Small intestine (tissue), 7 donors: Measurements from ENCODE around the gene DNAJC5. TPM values are rescaled to one million over a fixed set of nuclear protein-coding genes. Genes with fewer than 3 reads are reported as not detected.
A peak's percentile ranks its signal among the peaks of the same experiment; 100 is the strongest.
"Not testable (repeated sequence)": the region's sequence is repeated elsewhere in the genome, so short reads cannot be mapped to it uniquely, and the experiment has no call there.

Experiments used
- DNase-seq, 2 donors: peaks; one replicate each; pipeline versions ENCODE4 v3.0.0 to v3.0.0-alpha.2; 2013
- FAIRE-seq: peaks from 2 replicates; lab custom pipeline; 2012; peaks lifted over from hg19 to GRCh38; lab: Jason Lieb, UNC
- H3K27ac ChIP-seq, 3 donors: one replicate each; pipeline ENCODE4 v1.5.1; 2013; ENCODE audit warnings: low read length in 2 of 3, mild to moderate bottlenecking in 2 of 3, control low read depth in 1 of 3, inconsistent platforms in 1 of 3, low read depth in 1 of 3, moderate library complexity in 1 of 3
- H3K27me3 ChIP-seq, 3 donors: one replicate each; pipeline ENCODE4 v1.6.1; 2013; ENCODE audit warnings: low read length in 3 of 3, inconsistent platforms in 1 of 3; ENCODE audit not compliant: control insufficient read depth in 3 of 3, insufficient read depth in 3 of 3
- H3K36me3 ChIP-seq, 3 donors: one replicate each; pipeline ENCODE4 v1.6.1; 2013; ENCODE audit warnings: low read length in 3 of 3, inconsistent platforms in 1 of 3, low read depth in 1 of 3, mild to moderate bottlenecking in 1 of 3, moderate library complexity in 1 of 3; ENCODE audit not compliant: control insufficient read depth in 3 of 3, insufficient read depth in 2 of 3
- H3K4me1 ChIP-seq, 3 donors: one replicate each; pipeline ENCODE4 v1.6.1; 2013; ENCODE audit warnings: low read length in 2 of 3, inconsistent platforms in 1 of 3, low read depth in 1 of 3, mild to moderate bottlenecking in 1 of 3, moderate library complexity in 1 of 3; ENCODE audit not compliant: control insufficient read depth in 3 of 3, insufficient read depth in 2 of 3
- H3K4me3 ChIP-seq, 3 donors: one replicate each; pipeline ENCODE4 v1.5.1; 2013; ENCODE audit warnings: low read length in 3 of 3, control low read depth in 1 of 3, inconsistent platforms in 1 of 3, low read depth in 1 of 3, mild to moderate bottlenecking in 1 of 3, moderate library complexity in 1 of 3
- H3K9me3 ChIP-seq, 2 donors: one replicate each; pipeline ENCODE4 v1.6.1; 2013; ENCODE audit warnings: low read depth in 1 of 2, low read length in 1 of 2; ENCODE audit not compliant: control insufficient read depth in 2 of 2, insufficient read depth in 1 of 2
- WGBS, 3 donors: extraction: QIAGEN DNeasy Blood & Tissue Kit; methylation state at CpG; one replicate each; pipeline ENCODE4 v1.1.7; 2013; 5-methylcytosine and 5-hydroxymethylcytosine counted together
- polyA plus RNA-seq, 4 donors: library from polyadenylated mRNA; stranded (reverse) in 3 of 4; unstranded in 1 of 4; fragments of 200-250 nt in 3 of 4; fragments of 120-200 nt in 1 of 4; gene quantifications; one replicate each; pipeline versions ENCODE4 v1.2.1 to v1.2.3, GENCODE V29; 2013
- donor health status: healthy with polysubstance abuse.
- donor health status: control.
- donor health status: control.
- donor health status: Bipolar disorder and iron deficiency.
- donor health status: healthy.

Gene DNAJC5
- polyA plus RNA-seq, 4 donors: 20.6 to 52.3 (median 40.3) TPM

DNA sequence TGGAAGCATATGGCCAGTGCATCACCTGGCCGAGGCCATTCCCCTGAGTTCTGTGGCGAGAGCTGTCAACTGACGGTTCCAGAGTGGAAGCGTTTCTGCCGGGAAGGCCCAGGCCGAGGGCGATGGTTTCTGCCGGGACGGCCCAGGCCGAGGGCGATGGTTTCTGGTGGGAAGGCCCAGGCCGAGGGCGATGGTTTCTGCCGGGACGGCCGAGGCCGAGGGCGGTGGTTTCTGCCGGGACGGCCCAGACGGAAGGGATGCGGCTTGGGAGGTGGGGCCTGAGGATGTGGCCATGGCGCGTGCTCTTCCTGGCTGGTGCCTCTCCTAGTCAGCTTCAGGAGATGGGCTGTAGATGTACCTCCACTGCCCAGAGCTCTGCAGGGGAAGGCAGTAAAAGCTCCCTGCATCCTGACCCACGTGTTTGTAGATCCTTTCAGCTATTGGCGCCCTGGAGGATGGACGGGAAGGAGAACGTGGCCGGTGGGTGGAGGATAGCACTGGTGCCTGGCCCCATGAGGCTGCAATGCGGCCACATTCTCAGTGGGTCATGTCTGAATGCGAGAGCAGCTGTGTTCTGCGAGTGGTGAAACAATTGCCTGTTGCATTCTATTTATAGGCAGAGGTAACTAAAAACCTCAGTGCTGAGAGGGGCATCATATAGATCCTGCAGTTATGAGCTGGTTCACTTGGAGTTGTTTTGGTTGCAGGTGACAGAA is 17.0 kb upstream of the DNAJC5 start:
- Histone ChIP-seq H3K4me1 (peaks cover 0 to 4% (median 0%) of the 10 kb centered on the region in 3 donors), H3K36me3 (peaks cover 13 to 85% (median 26%) of the 10 kb centered on the region in 3 donors), H3K27ac (no peak overlapping the region), H3K27me3 (no peaks in the 10 kb centered on the region), H3K4me3 (no peak overlapping the region), H3K9me3 (no peaks in the 10 kb centered on the region)
- no peak for DNase-seq
- WGBS, 3 donors: 93 to 94% (median 93%) methylated on average over 32 of the region's 32 CpGs
- no peak for FAIRE-seq

DNA sequence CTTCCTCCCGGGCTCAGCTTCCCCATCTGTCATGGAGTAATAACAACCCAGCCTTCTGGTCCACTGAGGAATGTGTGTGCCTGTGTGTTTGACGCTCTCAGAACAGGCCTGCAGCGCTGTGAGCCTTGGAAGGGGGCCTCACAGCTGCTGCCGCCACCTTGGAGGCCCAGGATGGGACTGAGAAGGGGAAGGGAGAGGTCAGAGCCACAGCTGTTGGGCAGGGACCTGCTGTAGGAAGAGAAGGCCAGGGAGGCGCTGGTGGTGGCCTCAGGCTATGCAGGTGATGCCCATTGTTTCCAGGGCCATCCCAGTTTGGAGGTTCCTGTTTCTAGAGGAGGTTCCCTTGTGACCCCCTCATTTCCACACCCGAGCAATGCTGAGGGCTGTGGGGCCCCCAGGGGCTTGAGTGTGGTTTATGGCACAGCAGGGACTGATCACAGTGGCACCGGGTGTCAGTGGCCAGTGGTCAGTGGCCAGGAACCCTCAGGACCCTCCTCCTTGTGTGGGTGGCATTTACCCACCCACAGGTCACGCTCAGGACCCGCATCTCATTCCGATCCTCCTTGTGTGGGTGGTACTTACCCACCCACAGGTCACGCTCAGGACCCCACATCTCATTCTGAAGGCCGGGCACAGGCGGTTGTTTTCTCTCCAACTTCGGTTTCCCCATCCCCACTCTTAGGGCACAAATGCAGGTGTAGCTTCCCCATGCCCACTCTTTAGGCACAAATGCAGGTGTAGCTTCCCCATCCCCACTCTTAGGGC is 15.8 kb upstream of the DNAJC5 start:
- H3K9me3 ChIP-seq: no peaks in the 10 kb centered on the region
- peaks cover 0 to 4% (median 0%) of the 10 kb centered on the region in 3 donors for H3K4me1 ChIP-seq
- FAIRE-seq: no peak
- peaks cover 12 to 86% (median 30%) of the 10 kb centered on the region in 3 donors for H3K36me3 ChIP-seq
- H3K27me3 ChIP-seq: no peaks in the 10 kb centered on the region
- DNase-seq: no peak
- 90 to 95% (median 91%) methylated on average over 14 of the region's 14 CpGs for WGBS, 3 donors
- H3K27ac ChIP-seq: no peak overlapping the region
- no peak overlapping the region for H3K4me3 ChIP-seq

DNA sequence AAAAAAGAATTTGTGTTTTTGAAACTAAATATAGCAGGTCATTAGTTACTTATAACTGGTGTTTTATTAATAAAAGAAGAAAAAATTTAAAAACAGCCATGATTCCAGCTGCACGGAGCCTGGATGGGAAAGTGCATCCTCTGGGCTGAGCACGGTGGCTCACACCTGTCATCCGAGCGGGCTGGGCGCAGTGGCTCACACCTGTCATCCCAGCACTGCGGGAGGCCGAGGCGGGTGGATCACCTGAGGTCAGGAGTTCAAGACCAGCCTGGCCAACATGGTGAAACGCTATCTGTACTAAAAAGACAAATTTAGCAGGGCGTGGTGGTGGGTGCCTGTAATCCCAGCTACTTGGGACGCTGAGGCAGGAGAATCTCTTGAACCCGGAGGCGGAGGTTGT is 14.0 kb upstream of the DNAJC5 start:
- FAIRE-seq, H3K9me3 ChIP-seq, DNase-seq, H3K4me1 ChIP-seq, H3K27me3 ChIP-seq, H3K4me3 ChIP-seq, H3K27ac ChIP-seq: not testable (repeated sequence)
- H3K36me3 ChIP-seq: peaks cover 5 to 86% (median 23%) of the 10 kb centered on the region in 3 donors
- WGBS, 3 donors: 75 to 87% (median 75%) methylated on average over 13 of the region's 13 CpGs

DNA sequence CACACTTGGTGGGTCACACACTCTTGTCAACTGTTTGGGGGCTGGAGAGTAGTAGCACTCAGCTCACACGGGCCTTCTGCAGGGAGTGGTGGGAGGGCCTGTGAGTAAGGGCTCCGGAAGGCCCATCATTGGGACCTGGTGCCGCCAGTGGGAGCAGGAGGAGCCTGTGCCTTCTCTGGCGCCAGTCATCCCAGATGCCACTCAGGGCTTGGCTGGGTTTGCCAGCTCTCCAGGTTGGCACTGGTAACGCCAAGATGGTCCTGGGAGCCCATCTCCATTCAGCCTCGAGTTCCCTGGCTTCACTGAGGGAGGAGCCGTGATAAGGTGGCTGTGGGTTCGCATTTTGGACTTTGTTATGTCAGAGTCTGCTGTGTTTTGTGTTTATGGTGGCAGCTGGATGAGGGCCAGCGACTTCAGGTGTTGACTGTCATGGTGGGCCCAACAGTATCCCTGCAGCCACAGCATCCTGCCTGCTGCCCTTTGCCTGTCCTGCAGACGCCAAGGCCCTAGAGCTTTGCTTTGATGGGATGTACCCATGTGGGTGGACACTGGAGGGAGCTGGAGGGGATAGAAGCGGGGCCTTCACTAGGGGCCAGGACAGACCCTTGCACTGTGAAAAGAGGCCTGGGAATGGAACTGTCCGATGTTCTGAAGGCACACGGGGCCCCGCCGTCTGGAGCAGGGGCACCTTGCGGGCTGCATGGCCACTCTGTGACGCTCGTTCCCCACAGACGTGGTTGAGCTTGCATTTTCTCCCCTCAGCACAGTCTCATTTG is 13.3 kb upstream of the DNAJC5 start:
- DNase-seq (peak; percentile 33 to 84), FAIRE-seq (no peak)
- Histone ChIP-seq H3K4me3 (no peak overlapping the region), H3K9me3 (no peaks in the 10 kb centered on the region), H3K36me3 (peaks cover 7 to 83% (median 23%) of the 10 kb centered on the region in 3 donors), H3K4me1 (peaks cover 0 to 4% (median 0%) of the 10 kb centered on the region in 3 donors), H3K27me3 (no peaks in the 10 kb centered on the region), H3K27ac (no peak overlapping the region)
- WGBS, 3 donors: 58 to 79% (median 66%) methylated on average over 18 to 19 of the region's 19 CpGs

DNA sequence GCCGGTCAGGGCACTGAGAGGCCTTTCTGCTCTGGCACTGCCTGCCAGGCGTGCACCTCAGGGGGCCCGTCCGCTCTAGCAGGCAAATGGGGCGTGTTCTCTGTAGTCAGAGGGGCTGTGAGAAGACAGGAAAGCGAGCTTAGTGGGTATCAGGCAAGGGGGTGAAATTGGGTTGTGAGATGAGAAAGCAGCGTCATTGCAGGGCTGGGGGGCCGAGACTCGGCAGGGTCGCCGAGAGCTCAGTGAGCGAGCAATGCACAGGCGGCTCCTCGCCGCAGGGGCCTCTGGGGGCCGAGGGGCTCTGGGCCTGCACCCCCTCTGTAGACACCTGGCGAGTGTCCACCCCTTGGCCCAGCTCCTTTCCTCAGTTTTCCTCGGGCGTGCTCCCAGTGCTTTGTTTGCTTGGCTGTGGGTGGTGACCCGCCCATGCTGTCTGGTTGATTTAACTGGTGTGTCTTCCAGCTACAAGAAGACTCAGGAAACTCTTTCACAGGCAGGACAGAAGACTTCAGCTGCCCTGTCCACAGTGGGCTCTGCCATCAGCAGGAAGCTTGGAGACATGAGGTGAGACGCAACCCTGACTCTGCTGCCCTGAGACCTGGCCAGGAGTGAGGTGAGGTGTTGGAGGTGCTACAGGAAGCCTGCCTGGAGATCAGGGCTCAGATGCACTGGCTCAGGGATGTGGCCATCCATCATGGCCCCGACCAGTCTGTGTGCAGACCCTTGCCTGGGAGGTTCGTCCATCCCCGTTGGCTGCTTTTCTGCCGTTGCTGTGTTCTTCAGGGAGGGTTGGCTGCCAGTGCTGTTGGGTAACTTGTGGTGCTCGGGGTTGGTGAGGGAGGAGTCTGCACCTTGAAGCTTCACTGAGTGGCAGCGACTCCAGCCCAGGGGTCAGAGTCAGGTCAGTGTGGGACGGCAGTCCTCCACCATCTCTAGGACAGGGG is 12.4 kb upstream of the DNAJC5 start:
- H3K4me3 ChIP-seq: no peak overlapping the region
- H3K36me3 ChIP-seq: peaks cover 10 to 85% (median 24%) of the 10 kb centered on the region in 3 donors
- DNase-seq (no peak), FAIRE-seq (no peak)
- 86 to 89% (median 87%) methylated on average over 26 to 28 of the region's 28 CpGs for WGBS, 3 donors
- no peaks in the 10 kb centered on the region for H3K27me3 ChIP-seq
- H3K9me3 ChIP-seq: no peaks in the 10 kb centered on the region
- H3K27ac ChIP-seq: no peak overlapping the region
- H3K4me1 ChIP-seq: peaks cover 0 to 4% (median 0%) of the 10 kb centered on the region in 3 donors

DNA sequence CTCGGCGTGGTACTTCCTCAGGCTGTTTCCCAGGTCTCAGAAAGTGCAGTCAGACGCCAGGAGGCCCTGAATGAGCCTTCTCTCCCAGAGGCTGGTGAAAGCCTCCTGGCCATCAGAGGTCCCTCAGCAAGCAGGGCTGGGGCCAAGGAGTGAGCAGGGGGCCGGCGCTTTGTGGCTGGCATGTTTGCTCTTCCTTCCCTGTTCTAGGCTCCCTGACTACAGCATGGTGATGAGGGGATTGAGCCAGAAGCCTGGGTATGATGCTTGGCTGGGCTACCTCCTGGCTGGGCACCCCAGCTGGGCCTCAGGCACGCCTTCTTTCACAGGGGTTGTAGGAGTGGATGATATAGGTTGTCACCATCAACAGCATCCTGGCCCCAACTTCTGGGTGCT is 11.7 kb upstream of the DNAJC5 start:
- no peak for FAIRE-seq
- Histone ChIP-seq H3K27me3 (no peaks in the 10 kb centered on the region), H3K27ac (no peak overlapping the region), H3K9me3 (no peaks in the 10 kb centered on the region), H3K36me3 (peaks cover 10 to 85% (median 20%) of the 10 kb centered on the region in 3 donors), H3K4me1 (peaks cover 0 to 4% (median 0%) of the 10 kb centered on the region in 3 donors), H3K4me3 (no peak overlapping the region)
- DNase-seq: no peak
- WGBS, 3 donors: 86 to 94% (median 94%) methylated on average over 6 of the region's 6 CpGs

DNA sequence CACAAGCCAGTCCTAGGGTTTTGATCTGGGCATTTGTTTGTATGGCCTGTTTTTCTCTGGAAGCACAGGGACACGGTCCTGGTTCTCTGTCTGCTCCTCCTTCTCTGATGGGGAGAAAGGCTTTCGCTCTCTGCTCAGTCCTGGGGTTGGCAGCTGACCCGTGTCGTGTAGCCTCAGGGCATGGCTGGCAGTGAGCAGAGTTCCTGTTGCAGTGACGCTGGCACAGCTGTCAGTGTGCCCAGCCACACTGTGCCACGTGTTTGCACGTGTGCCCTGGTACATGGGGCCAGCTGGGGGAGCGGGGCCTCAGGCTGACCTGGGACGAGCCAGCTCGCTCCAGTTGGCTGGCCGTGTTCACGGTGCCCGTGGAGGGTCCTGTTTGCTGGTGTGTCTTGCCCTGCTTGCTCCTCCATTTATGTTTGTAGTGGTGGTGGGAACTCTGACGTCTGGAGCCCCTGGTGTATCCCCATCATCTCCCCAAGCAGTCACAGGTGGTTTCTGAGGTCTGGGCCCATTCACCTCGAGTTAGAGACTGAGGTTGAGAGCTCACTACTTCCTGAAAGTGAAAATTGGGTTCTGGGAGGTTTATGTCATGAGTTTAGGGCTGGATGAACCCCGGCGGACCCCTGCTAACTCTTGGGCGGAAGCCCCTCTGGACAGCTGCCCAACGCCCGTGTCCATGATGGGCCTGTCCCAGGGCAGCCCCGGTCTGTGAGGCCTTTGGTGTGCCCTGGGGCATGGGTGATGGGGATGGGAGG is 10.2 kb upstream of the DNAJC5 start:
- DNase-seq (no peak), FAIRE-seq (no peak)
- 80 to 86% (median 83%) methylated on average over 21 of the region's 21 CpGs for WGBS, 3 donors
- H3K36me3 ChIP-seq: peaks cover 11 to 83% (median 12%) of the 10 kb centered on the region in 3 donors
- peaks cover 0 to 7% (median 3%) of the 10 kb centered on the region in 3 donors for H3K4me1 ChIP-seq
- no peaks in the 10 kb centered on the region for H3K9me3 ChIP-seq
- H3K27ac ChIP-seq: no peak overlapping the region
- no peaks in the 10 kb centered on the region for H3K27me3 ChIP-seq
- no peak overlapping the region for H3K4me3 ChIP-seq
